Lower lobe of right lung (tissue), 2 donors: ENCODE data around the gene SMC1B. TPM values are rescaled to one million over a fixed set of nuclear protein-coding genes. Genes with fewer than 3 reads are reported as not detected.
"Not testable (repeated sequence)": the region's sequence is repeated elsewhere in the genome, so short reads cannot be mapped to it uniquely, and the experiment has no call there.

ENCODE experiments used
- ATAC-seq, 2 donors: fragments of 200-7000 bp; cut with Tn5 transposase; one replicate each; pipeline ENCODE4 v1.9.1; 2020 to 2022; ENCODE audit warnings: mild to moderate bottlenecking in 2 of 2, moderate library complexity in 2 of 2
- DNase-seq: peaks from one replicate; pipeline ENCODE4 v3.0.0-alpha.2; 2020
- H3K27ac ChIP-seq: fragments of 200-600 bp; one replicate; pipeline ENCODE4 v1.8.0; 2022
- H3K27me3 ChIP-seq: fragments of 200-600 bp; one replicate; pipeline ENCODE4 v1.8.0; 2022; ENCODE audit warnings: low read depth
- H3K36me3 ChIP-seq: fragments of 200-600 bp; one replicate; pipeline ENCODE4 v1.8.0; 2022; ENCODE audit warnings: mild to moderate bottlenecking
- H3K4me1 ChIP-seq: fragments of 200-600 bp; one replicate; pipeline ENCODE4 v1.8.0; 2022
- H3K4me3 ChIP-seq: fragments of 200-600 bp; one replicate; pipeline ENCODE4 v1.8.0; 2022; ENCODE audit warnings: mild to moderate bottlenecking
- H3K9me3 ChIP-seq: fragments of 200-600 bp; one replicate; pipeline ENCODE4 v1.8.0; 2022
- intact Hi-C: fragments of 100-400 bp; cut with DNase I; formaldehyde crosslinking; loops from one replicate; pipeline ENCODE4 v1.11.0; 2022
- total RNA-seq: library from RNA; stranded (reverse); fragmentation: NEBNext Ultra II Directional; extraction: Animal tissue kit (Norgen Biotek cat#: 25700); gene quantifications from one replicate; pipeline ENCODE4 v1.2.1, GENCODE V29; 2021
- TF ChIP-seq, protein P1 (sequence below): fragments of 200-600 bp; IDR thresholded peaks from one replicate; pipeline ENCODE4 v1.8.0; 2022; ENCODE audit warnings: antibody characterized with exemption, mild to moderate bottlenecking
- donor health status: DM: no; HTN: yes; CAD: no; lungs with severe emphysema.

Gene SMC1B
- total RNA-seq, 1 donor from 2014 or later: not detected

DNA sequence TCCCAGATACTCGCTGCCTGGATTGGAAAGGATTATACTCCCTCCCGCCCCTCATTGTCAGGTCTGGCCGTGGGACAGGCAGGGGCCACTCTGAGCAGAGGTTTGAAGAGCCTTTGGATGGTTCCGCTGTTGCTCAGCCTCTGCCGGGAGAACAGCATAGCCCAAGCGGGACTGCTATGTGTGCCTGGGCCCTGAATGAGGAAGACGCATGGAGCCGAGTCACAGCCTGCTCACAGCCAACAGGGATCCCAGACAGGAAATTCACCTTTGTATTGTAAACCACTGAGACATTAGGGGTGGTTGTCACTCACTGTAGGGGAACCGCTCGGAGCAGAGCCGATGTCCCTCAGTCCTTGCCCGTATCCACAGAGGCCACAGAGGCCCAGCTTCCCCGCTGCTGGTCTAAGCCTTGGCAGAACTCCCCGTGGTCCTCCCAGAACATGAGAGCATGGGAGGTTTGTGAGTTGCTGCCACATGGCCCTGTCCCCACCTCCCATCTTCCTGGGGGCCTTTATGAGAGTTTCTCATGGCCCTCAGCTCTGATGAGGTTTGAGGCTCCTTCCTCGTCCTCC lies 114.4 kb downstream of the SMC1B start:
- Histone ChIP-seq H3K27ac (no peak overlapping the region), H3K4me3 (no peak overlapping the region), H3K4me1 (no peaks in the 10 kb centered on the region), H3K27me3 (no peaks in the 10 kb centered on the region), H3K36me3 (no peaks in the 10 kb centered on the region), H3K9me3 (no peaks in the 10 kb centered on the region)
- intact Hi-C loops: no loop called here
- ATAC-seq (no peak), DNase-seq (no peak)
- TF ChIP-seq, protein P1, sequence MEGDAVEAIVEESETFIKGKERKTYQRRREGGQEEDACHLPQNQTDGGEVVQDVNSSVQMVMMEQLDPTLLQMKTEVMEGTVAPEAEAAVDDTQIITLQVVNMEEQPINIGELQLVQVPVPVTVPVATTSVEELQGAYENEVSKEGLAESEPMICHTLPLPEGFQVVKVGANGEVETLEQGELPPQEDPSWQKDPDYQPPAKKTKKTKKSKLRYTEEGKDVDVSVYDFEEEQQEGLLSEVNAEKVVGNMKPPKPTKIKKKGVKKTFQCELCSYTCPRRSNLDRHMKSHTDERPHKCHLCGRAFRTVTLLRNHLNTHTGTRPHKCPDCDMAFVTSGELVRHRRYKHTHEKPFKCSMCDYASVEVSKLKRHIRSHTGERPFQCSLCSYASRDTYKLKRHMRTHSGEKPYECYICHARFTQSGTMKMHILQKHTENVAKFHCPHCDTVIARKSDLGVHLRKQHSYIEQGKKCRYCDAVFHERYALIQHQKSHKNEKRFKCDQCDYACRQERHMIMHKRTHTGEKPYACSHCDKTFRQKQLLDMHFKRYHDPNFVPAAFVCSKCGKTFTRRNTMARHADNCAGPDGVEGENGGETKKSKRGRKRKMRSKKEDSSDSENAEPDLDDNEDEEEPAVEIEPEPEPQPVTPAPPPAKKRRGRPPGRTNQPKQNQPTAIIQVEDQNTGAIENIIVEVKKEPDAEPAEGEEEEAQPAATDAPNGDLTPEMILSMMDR: no peak

- Histone ChIP-seq H3K9me3 (no peaks in the 10 kb centered on the region), H3K27me3 (no peaks in the 10 kb centered on the region), H3K4me1 (peaks cover 5% of the 10 kb centered on the region), H3K27ac (no peak overlapping the region), H3K4me3 (no peak overlapping the region), H3K36me3 (no peaks in the 10 kb centered on the region)
- ATAC-seq (no peak), DNase-seq (no peak)
- intact Hi-C loops: no loop called here
- TF ChIP-seq, protein P1: no peak
Observed at GRCh38 chr22:45296628-45297297, 116.6 kb downstream of the SMC1B start.

GRCh38 chr22:45295492-45295891 lies 117.9 kb downstream of the SMC1B start:
- Histone ChIP-seq H3K27me3 (no peaks in the 10 kb centered on the region), H3K4me3 (no peak overlapping the region), H3K9me3 (no peaks in the 10 kb centered on the region), H3K36me3 (no peaks in the 10 kb centered on the region), H3K4me1 (peaks cover 5% of the 10 kb centered on the region), H3K27ac (no peak overlapping the region)
- TF ChIP-seq, protein P1: no peak
- DNase-seq: no peak
- no peak for ATAC-seq
- intact Hi-C loops: no loop called here

GRCh38 chr22:45295004-45295403 lies 118.4 kb downstream of the SMC1B start:
- H3K4me3 ChIP-seq, H3K36me3 ChIP-seq, ATAC-seq, DNase-seq, H3K9me3 ChIP-seq, intact Hi-C loops, H3K27ac ChIP-seq, H3K27me3 ChIP-seq, H3K4me1 ChIP-seq: not testable (repeated sequence)

Other genes with a start within 250 kb of the SMC1B start
- gene NUP50, start 249.7 kb downstream of the SMC1B start, total RNA-seq: 49.5 TPM
- 89.2 TPM for gene KIAA0930, start 172.7 kb downstream of the SMC1B start, total RNA-seq
- not detected for gene UPK3A, start 128.7 kb downstream of the SMC1B start, total RNA-seq
- 19.8 TPM for gene FAM118A, start 103.7 kb downstream of the SMC1B start, total RNA-seq
- 2.6 TPM for gene RIBC2, start 94 bp upstream of the SMC1B start, total RNA-seq
- 307 TPM for gene FBLN1, start 89.3 kb upstream of the SMC1B start, total RNA-seq